ENCODE measurements around the gene KLHL24. TPM values are rescaled to one million over a fixed set of nuclear protein-coding genes. Genes with fewer than 3 reads are reported as not detected.

KLHL24 gene
- total and polyA plus RNA-seq, 2 of the 13 experiments (the other 11 are each of a cell fraction or from before 2014, with no cell fraction given) = 6.9 to 15.7 TPM

DNA sequence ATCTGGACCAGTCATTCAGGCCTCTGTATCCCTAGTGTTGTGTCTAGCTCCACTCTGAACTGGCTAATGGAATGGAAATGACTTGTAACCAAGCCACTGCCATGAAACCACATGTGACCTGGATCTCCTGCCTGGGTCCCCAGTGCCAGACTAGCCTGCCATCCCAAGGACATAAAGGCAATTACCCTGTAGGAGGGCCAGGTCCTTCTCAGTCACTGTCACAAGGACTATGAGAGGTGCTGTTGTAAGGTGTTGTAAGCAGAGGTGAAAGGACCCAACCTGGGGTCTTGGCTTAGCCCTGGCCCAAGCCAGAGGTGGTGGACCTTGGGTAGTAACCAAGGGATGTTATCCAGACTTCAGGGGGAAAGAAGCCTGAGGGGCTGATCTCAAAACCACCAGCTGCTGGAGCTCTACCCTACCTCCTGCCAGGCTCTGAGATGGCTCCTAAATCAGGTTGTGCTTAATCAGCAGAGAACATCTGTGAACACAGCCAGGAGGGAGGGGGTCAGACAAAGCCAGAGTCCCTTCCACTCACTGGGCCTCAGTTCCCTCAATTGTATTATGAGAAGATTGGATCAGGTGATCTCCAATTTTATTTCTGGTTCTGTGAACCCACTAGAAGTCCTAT lies 15.7 kb upstream of the KLHL24 start:
- no peaks in the 10 kb centered on the region for H4K20me1 ChIP-seq (ENCODE audit: insufficient read depth, low read length)
- ChIA-PET CTCF (ENCODE audit: low intra/inter-chr PET ratio, low total read pairs) (no interaction called here), POLR2A (no interaction called here)
- no TSS peak for BruUV-seq (replicated peaks)
- no peaks in the 10 kb centered on the region for H3K4me1 ChIP-seq (ENCODE audit: insufficient read depth, low read length)
- DNase-seq (ENCODE audit: low spot score) (no peak), ATAC-seq (no peak), FAIRE-seq (no peak)
- H3K9ac ChIP-seq (ENCODE audit: insufficient read depth, low read depth, low read length) = no peak overlapping the region
- H3K9me3 ChIP-seq (ENCODE audit: low read length) = no peaks in the 10 kb centered on the region
- intact Hi-C loops (cut with micrococcal nuclease; ENCODE audit: unreplicated experiment) = loop anchor here (10.0 kb wide), 1 partner anchor 125 kb away; no protein-coding TSS in a partner anchor
- no peak overlapping the region for H3K4me3 ChIP-seq (replicated peaks in 1 of 3; ENCODE audit: insufficient read depth in 1 of 3, low read depth in 2 of 3, low read length in 3 of 3)
- H3K79me2 ChIP-seq (ENCODE audit: insufficient read depth, low read length) = no peaks in the 10 kb centered on the region
- no peaks in the 10 kb centered on the region for H3K36me3 ChIP-seq (replicated peaks in 1 of 2; ENCODE audit: control insufficient read depth in 1 of 2, insufficient read depth in 2 of 2, low read length in 2 of 2)
- in situ Hi-C loops (cut with HindIII; ENCODE audit: extremely low pct_ligation_motif_present, low pct_unique_long_range_greater_than_20kb) = no loop called here
- TF ChIP-seq, protein P1, sequence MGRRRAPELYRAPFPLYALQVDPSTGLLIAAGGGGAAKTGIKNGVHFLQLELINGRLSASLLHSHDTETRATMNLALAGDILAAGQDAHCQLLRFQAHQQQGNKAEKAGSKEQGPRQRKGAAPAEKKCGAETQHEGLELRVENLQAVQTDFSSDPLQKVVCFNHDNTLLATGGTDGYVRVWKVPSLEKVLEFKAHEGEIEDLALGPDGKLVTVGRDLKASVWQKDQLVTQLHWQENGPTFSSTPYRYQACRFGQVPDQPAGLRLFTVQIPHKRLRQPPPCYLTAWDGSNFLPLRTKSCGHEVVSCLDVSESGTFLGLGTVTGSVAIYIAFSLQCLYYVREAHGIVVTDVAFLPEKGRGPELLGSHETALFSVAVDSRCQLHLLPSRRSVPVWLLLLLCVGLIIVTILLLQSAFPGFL (CRISPR knock-in tag; IDR thresholded peaks at IDR 0.05) = no peak
- TF ChIP-seq STAT5B (CRISPR knock-in tag; IDR thresholded peaks at IDR 0.05) (no peak), KLF12 (CRISPR knock-in tag; IDR thresholded peaks at IDR 0.05; ENCODE audit: borderline replicate concordance) (no peak), SP2 (CRISPR knock-in tag; IDR thresholded peaks at IDR 0.05) (no peak), ZNF724P (CRISPR knock-in tag; IDR thresholded peaks at IDR 0.05; ENCODE audit: borderline replicate concordance) (no peak), ZBTB43 (CRISPR knock-in tag; conservative IDR thresholded peaks at IDR 0.05) (no peak), ZNF234 (CRISPR knock-in tag; conservative IDR thresholded peaks at IDR 0.05) (no peak), HINFP (CRISPR knock-in tag; IDR thresholded peaks at IDR 0.05; ENCODE audit: low read depth) (no peak), SPEN (CRISPR knock-in tag; IDR thresholded peaks at IDR 0.05; ENCODE audit: low read depth) (no peak), ZNF577 (CRISPR knock-in tag; IDR thresholded peaks at IDR 0.05; ENCODE audit: borderline replicate concordance, low read depth) (no peak), PAWR (CRISPR knock-in tag; IDR thresholded peaks at IDR 0.05; ENCODE audit: borderline replicate concordance) (no peak)
- no peak overlapping the region for H2AFZ ChIP-seq (ENCODE audit: low read length)
- H3K27me3 ChIP-seq (ENCODE audit: control insufficient read depth in 1 of 2, insufficient read depth in 2 of 2, low read length in 2 of 2) = no peaks in the 10 kb centered on the region; a peak in 1 of 5 replicates
- H3K4me2 ChIP-seq (ENCODE audit: low read depth, low read length) = no peak overlapping the region
- H3K27ac ChIP-seq (ENCODE audit: extremely low read length, insufficient read depth, low read length) = no peak overlapping the region

Measured in HepG2 (cell line).